Sigmoid colon (tissue), 4 donors: ENCODE measurements around the gene COX10.

Experiments
- EP300 ChIP-seq, 4 donors: sonication (generic); formaldehyde crosslinking; IDR thresholded peaks; one replicate each; pipeline ENCODE4 v1.6.1; 2017; ENCODE audit warnings: antibody characterized with exemption in 4 of 4
- POLR2A ChIP-seq, 2 donors: fragments of 450-650 bp; IDR thresholded peaks; one replicate each; pipeline ENCODE4 v1.6.1; 2016; ENCODE audit warnings: antibody characterized with exemption in 2 of 2, mild to moderate bottlenecking in 2 of 2, moderate library complexity in 2 of 2
- TF ChIP-seq, protein P1 (sequence below), 4 experiments: fragments of 450-650 bp in 3 of 4; fragments of 200-600 bp in 1 of 4; IDR thresholded peaks; one replicate each; pipeline ENCODE4 v1.5.1; 2016 to 2019; ENCODE audit warnings: antibody characterized with exemption in 4 of 4, mild to moderate bottlenecking in 3 of 4, moderate library complexity in 2 of 4

DNA sequence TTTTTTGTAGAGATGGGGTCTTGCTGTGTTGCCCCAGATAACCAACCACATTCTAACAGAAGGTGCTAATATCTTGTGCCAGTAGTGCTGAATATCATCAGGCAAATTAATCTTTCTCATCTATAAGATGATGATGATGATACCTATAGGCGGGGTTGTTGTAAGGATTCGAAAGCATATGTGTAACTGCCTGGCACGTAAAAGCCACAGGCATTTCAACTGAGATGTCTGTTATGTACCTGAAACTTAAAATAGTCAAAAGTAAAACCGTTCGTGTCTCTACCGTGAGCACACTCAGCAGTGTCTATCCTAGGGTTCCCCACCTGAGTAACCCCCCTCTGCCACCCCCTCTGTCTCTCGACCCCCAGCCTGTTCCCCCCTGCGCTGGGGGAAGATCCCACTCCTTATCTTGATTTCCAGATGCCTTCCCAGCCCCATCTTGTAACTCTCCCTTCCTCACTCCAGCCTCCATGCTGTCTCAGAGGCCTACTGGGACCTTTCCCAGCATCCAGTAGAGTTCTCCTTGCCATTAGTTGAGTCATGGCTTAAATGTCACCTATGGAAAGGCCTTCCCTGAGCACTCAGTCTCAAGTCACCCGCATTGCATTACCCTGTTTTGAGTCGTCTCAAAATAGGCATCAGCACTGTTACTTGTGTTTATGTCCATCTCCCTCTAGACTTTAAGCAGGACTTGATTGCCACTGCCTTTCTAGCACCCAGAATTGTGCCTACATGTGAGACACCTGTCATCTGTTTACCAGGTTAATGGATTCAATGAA lies 133.3 kb downstream of the COX10 start:
- TF ChIP-seq, protein P1, sequence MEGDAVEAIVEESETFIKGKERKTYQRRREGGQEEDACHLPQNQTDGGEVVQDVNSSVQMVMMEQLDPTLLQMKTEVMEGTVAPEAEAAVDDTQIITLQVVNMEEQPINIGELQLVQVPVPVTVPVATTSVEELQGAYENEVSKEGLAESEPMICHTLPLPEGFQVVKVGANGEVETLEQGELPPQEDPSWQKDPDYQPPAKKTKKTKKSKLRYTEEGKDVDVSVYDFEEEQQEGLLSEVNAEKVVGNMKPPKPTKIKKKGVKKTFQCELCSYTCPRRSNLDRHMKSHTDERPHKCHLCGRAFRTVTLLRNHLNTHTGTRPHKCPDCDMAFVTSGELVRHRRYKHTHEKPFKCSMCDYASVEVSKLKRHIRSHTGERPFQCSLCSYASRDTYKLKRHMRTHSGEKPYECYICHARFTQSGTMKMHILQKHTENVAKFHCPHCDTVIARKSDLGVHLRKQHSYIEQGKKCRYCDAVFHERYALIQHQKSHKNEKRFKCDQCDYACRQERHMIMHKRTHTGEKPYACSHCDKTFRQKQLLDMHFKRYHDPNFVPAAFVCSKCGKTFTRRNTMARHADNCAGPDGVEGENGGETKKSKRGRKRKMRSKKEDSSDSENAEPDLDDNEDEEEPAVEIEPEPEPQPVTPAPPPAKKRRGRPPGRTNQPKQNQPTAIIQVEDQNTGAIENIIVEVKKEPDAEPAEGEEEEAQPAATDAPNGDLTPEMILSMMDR (IDR thresholded peaks at IDR 0.05): no peak
- TF ChIP-seq EP300 (IDR thresholded peaks at IDR 0.05) (no peak), POLR2A (IDR thresholded peaks at IDR 0.05) (no peak)
